Progenitor cell of endocrine pancreas (in vitro differentiated cells): ENCODE measurements around the gene VSIR. TPM values are rescaled to one million over a fixed set of nuclear protein-coding genes. Genes with fewer than 3 reads are reported as not detected.

Experiments
- DNase-seq: peaks from one replicate; pipeline ENCODE4 v3.0.0; 2021; ENCODE audit warnings: low spot score; ENCODE audit not compliant: unreplicated experiment
- H3K27ac Mint-ChIP-seq: 2 replicates; pipeline ENCODE4 v1.8.0; 2021; ENCODE audit warnings: mild to moderate bottlenecking, moderate library complexity, mixed read lengths
- H3K27me3 Mint-ChIP-seq: 2 replicates; pipeline ENCODE4 v1.8.0; 2021; ENCODE audit warnings: mixed read lengths
- H3K36me3 Mint-ChIP-seq: 2 replicates; pipeline ENCODE4 v1.8.0; 2022; ENCODE audit warnings: mixed read lengths; ENCODE audit not compliant: insufficient read depth
- H3K4me1 Mint-ChIP-seq: 2 replicates; pipeline ENCODE4 v1.8.0; 2021; ENCODE audit warnings: low read depth, mixed read lengths
- H3K4me3 Mint-ChIP-seq: 2 replicates; pipeline ENCODE4 v1.8.0; 2021; ENCODE audit warnings: low read depth, mild to moderate bottlenecking, moderate library complexity, mixed read lengths
- H3K9me3 Mint-ChIP-seq: 2 replicates; pipeline ENCODE4 v1.8.0; 2021; ENCODE audit warnings: low read depth, mixed read lengths
- total RNA-seq: library from RNA; stranded (reverse); gene quantifications from 2 replicates; pipeline ENCODE4 v1.2.1, GENCODE V29; 2021
- TF ChIP-seq, protein P1 (sequence below): fragments of 200-600 bp; sonication (generic); IDR thresholded peaks from one replicate; pipeline ENCODE4 v1.5.0; 2021; ENCODE audit warnings: antibody characterized with exemption, mild to moderate bottlenecking; ENCODE audit not compliant: unreplicated experiment

Gene VSIR
- total RNA-seq, 1 donor from 2014 or later = 2.6 TPM

GRCh38 chr10:71717551-71717951, 55.8 kb downstream of the VSIR start:
- Mint-ChIP-seq H3K4me1 (no peaks in the 10 kb centered on the region), H3K4me3 (no peak overlapping the region), H3K27me3 (peaks cover 20% of the 10 kb centered on the region), H3K36me3 (no peaks in the 10 kb centered on the region), H3K9me3 (no peaks in the 10 kb centered on the region), H3K27ac (no peak overlapping the region)
- TF ChIP-seq, protein P1, sequence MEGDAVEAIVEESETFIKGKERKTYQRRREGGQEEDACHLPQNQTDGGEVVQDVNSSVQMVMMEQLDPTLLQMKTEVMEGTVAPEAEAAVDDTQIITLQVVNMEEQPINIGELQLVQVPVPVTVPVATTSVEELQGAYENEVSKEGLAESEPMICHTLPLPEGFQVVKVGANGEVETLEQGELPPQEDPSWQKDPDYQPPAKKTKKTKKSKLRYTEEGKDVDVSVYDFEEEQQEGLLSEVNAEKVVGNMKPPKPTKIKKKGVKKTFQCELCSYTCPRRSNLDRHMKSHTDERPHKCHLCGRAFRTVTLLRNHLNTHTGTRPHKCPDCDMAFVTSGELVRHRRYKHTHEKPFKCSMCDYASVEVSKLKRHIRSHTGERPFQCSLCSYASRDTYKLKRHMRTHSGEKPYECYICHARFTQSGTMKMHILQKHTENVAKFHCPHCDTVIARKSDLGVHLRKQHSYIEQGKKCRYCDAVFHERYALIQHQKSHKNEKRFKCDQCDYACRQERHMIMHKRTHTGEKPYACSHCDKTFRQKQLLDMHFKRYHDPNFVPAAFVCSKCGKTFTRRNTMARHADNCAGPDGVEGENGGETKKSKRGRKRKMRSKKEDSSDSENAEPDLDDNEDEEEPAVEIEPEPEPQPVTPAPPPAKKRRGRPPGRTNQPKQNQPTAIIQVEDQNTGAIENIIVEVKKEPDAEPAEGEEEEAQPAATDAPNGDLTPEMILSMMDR = no peak
- no peak for DNase-seq

- TF ChIP-seq, protein P1 = no peak
- H3K27me3 Mint-ChIP-seq = peaks cover 21% of the 10 kb centered on the region
Observed at GRCh38 chr10:71717056-71717455, 56.3 kb downstream of the VSIR start.

DNA sequence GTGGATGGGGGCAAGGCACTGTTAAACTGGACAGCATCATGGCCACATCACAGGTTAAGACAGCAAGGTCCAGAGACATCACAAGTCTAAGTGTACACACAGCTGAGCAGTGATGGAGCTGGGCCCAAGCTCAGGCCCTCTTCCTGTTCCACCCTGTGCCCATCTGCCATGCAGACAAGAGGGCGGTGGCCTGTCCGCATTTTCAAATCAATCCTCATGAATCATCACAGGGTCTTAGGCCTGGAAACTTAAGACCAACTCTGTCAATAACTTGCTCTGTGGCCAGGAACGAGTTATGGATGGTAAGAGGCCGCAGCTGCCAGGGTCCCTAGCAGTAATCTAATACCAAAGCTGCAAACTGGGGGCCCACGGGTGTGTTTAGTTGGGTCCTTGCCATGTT, 56.9 kb downstream of the VSIR start:
- H3K4me1 Mint-ChIP-seq = no peaks in the 10 kb centered on the region
- TF ChIP-seq, protein P1 = no peak
- no peak for DNase-seq
- no peak overlapping the region for H3K4me3 Mint-ChIP-seq
- peaks cover 21% of the 10 kb centered on the region for H3K27me3 Mint-ChIP-seq
- no peaks in the 10 kb centered on the region for H3K36me3 Mint-ChIP-seq
- no peak overlapping the region for H3K27ac Mint-ChIP-seq
- H3K9me3 Mint-ChIP-seq = no peaks in the 10 kb centered on the region

More at GRCh38 chr10:71717056-71717455, 56.3 kb downstream of the VSIR start:
- Mint-ChIP-seq H3K36me3 (no peaks in the 10 kb centered on the region), H3K27ac (no peak overlapping the region), H3K4me1 (no peaks in the 10 kb centered on the region), H3K9me3 (no peaks in the 10 kb centered on the region), H3K4me3 (no peak overlapping the region)
- DNase-seq = no peak

- H3K9me3 Mint-ChIP-seq = no peaks in the 10 kb centered on the region
- H3K4me3 Mint-ChIP-seq = no peak overlapping the region
- H3K36me3 Mint-ChIP-seq = no peaks in the 10 kb centered on the region
- peaks cover 15% of the 10 kb centered on the region for H3K27me3 Mint-ChIP-seq
- H3K27ac Mint-ChIP-seq = no peak overlapping the region
- no peak for DNase-seq
- TF ChIP-seq, protein P1 = no peak
- H3K4me1 Mint-ChIP-seq = no peaks in the 10 kb centered on the region
Observed at GRCh38 chr10:71715860-71716259, 57.5 kb downstream of the VSIR start.

- no peak for DNase-seq
- H3K4me3 Mint-ChIP-seq = no peak overlapping the region
- TF ChIP-seq, protein P1 = no peak
Observed at GRCh38 chr10:71715026-71715425, 58.3 kb downstream of the VSIR start.

More at GRCh38 chr10:71715026-71715425, 58.3 kb downstream of the VSIR start:
- no peak overlapping the region for H3K27ac Mint-ChIP-seq
- peaks cover 10% of the 10 kb centered on the region for H3K27me3 Mint-ChIP-seq
- no peaks in the 10 kb centered on the region for H3K36me3 Mint-ChIP-seq
- H3K4me1 Mint-ChIP-seq = no peaks in the 10 kb centered on the region
- H3K9me3 Mint-ChIP-seq = no peaks in the 10 kb centered on the region
